ENCODE data around the gene OARD1. TPM values are rescaled to one million over a fixed set of nuclear protein-coding genes. Genes with fewer than 3 reads are reported as not detected.

OARD1 gene
- total and polyA plus RNA-seq, 2 of the 8 experiments (the other 6 are each of a cell fraction or from before 2014, with no cell fraction given), result 16.8 to 35.8 TPM

GRCh38 chr6:41079080-41079479, 6.9 kb upstream of the OARD1 start (continued):
- TF ChIP-seq POU5F1 (IDR thresholded peaks at IDR 0.05; ENCODE audit: low read depth, low read length), result no peak
